ENCODE measurements around the gene INA. TPM values are rescaled to one million over a fixed set of nuclear protein-coding genes. Genes with fewer than 3 reads are reported as not detected.
A peak's percentile ranks its signal among the peaks of the same experiment; 100 is the strongest.

INA gene
- total RNA-seq, 1 experiment from 2014 or later: not detected

DNA sequence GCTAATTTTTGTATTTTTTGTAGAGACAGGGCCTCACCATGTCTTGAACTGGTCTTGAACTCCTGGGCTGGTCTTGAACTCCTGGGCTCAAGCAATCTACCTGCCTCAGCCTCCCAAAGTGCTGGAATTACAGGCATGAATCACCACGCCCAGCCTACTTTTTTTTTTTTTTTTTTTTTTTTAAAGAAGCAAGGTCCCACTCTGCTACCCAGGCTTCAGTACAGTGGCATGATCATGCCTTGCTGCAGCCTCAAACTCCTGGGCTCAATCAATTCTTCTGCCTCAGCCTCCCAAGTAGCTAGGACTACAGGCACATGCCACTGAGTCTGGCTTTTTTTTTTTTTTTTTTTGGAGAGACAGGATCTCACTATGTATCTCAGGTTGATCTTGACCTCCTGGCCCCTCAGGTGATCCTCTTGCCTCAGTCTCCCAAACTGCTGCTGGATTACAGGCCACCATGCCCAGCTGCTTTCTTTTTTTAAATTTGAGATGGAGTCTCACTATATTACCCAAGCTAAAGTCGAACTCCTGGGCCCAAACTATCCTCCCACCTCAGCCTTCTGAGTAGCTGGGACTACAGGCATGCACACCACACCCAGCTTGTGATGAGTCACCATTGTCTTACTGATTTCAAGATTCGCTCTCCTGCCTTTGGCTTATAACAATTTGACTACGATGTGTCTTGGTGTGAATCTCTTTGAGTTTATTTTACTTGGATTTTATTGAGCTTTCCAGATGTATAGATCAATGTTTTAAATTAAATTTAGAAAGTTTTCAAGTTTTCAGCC lies 22.2 kb upstream of the INA start:
- Histone ChIP-seq H3K27ac (ENCODE audit: low read depth, low read length) (peak overlapping the region; percentile 33; the same call in 1 of the 2 replicates), H4K20me1 (ENCODE audit: insufficient read depth) (no peaks in the 10 kb centered on the region), H3K9me2 (ENCODE audit: insufficient read depth) (no peaks in the 10 kb centered on the region), H3K9ac (ENCODE audit: low read length) (peak overlapping the region; percentile 42), H3K9me3 (ENCODE audit: control insufficient read depth in 1 of 2, insufficient read depth in 1 of 2, low read depth in 1 of 2, low read length in 2 of 2) (peaks cover 0 to 9% of the 10 kb centered on the region in 2 experiments; a peak in 1 of 4 replicates), H2AFZ (ENCODE audit: low read depth, low read length, poor library complexity, severe bottlenecking) (peak overlapping the region; percentile 95), H3K4me1 (ENCODE audit: control insufficient read depth in 1 of 2, insufficient read depth in 2 of 2, low read length in 2 of 2) (peaks cover 16 to 22% of the 10 kb centered on the region in 2 experiments), H3K79me2 (ENCODE audit: insufficient read depth, low read length) (no peaks in the 10 kb centered on the region), H3K4me3 (replicated peaks in 1 of 2; ENCODE audit: low read depth in 1 of 2, low read length in 2 of 2) (peak overlapping the region; percentile 15 to 43; a peak in 2 of 4 replicates), H3K4me2 (ENCODE audit: low read length) (peak overlapping the region; percentile 82), H3K27me3 (ENCODE audit: insufficient read depth, low read length) (no peaks in the 10 kb centered on the region), H3K36me3 (ENCODE audit: control insufficient read depth in 1 of 2, insufficient read depth in 2 of 2, low read length in 2 of 2) (no peaks in the 10 kb centered on the region)
- peak; percentile 93 for ATAC-seq
- DNase-seq (ENCODE audit: low read depth, low spot score): peak; percentile 61
- RAD21 ChIA-PET (ENCODE audit: low non-redundant PET in 1 of 2, low total read pairs in 2 of 2, uncharacterized antibody in 2 of 2, unreplicated experiment in 2 of 2): interaction anchor here in 1 of 2 experiments (0.9 kb wide), 1 partner anchor 8 kb away, joined by 3 read pairs; no protein-coding TSS in a partner anchor
- CTCF ChIA-PET: interaction anchor here (0.7 to 2.0 kb wide), 4 partner anchors 8 to 80 kb away, joined by 3 to 21 read pairs (median 6); no protein-coding TSS in a partner anchor
- TF ChIP-seq ATF3 (IDR thresholded peaks at IDR 0.05) (no peak), CBX3 (IDR thresholded peaks at IDR 0.05; ENCODE audit: low read depth) (peak; percentile 79), JUND (IDR thresholded peaks at IDR 0.05) (peak; percentile 90), EZH2phosphoT487 (IDR thresholded peaks at IDR 0.05; ENCODE audit: borderline replicate concordance) (no peak), CEBPB (IDR thresholded peaks at IDR 0.05; ENCODE audit: low read depth) (no peak), FOSL1 (IDR thresholded peaks at IDR 0.05; ENCODE audit: low read depth) (peak; percentile 76), MAX (IDR thresholded peaks at IDR 0.05) (peak; percentile 57), POLR2AphosphoS5 (IDR thresholded peaks at IDR 0.05; ENCODE audit: low read depth, low read length) (peak; percentile 13; the same call in 1 of the 2 replicates), SP1 (IDR thresholded peaks at IDR 0.05; ENCODE audit: low read depth) (peak; percentile 46), EGR1 (IDR thresholded peaks at IDR 0.05; ENCODE audit: low read depth) (no peak)
- BruUV-seq (replicated peaks): no TSS peak
- intact Hi-C loops (cut with micrococcal nuclease): loop anchor here (5.0 kb wide), 1 partner anchor 228 kb away; no protein-coding TSS in a partner anchor
- POLR2A ChIA-PET: interaction anchor here (0.6 to 1.1 kb wide), 7 partner anchors 8 to 215 kb away, joined by 3 to 7 read pairs (median 4); no protein-coding TSS in a partner anchor

Data from HCT116 (cell line).